KMS-11 (cell line): ENCODE measurements around the gene PROB1.

Source experiments
- H2AFZ ChIP-seq: fragments of 200-600 bp; sonication (generic); 2 replicates; pipeline ENCODE4 v1.6.1; 2016; ENCODE audit warnings: antibody characterized with exemption, mixed run types, low read depth
- H3K27ac ChIP-seq: fragments of 200-600 bp; sonication (generic); 2 replicates; pipeline ENCODE4 v1.6.1; 2016; ENCODE audit warnings: mild to moderate bottlenecking, mixed run types
- H3K27me3 ChIP-seq: fragments of 200-600 bp; sonication (generic); 2 replicates; pipeline ENCODE4 v1.6.1; 2017; ENCODE audit warnings: mild to moderate bottlenecking, low read depth, mixed run types, moderate library complexity; ENCODE audit not compliant: insufficient read depth
- H3K36me3 ChIP-seq: fragments of 200-600 bp; sonication (generic); 2 replicates; pipeline ENCODE4 v1.6.1; 2017; ENCODE audit warnings: mild to moderate bottlenecking, mixed run types; ENCODE audit not compliant: insufficient read depth
- H3K4me1 ChIP-seq: fragments of 200-600 bp; sonication (generic); 2 replicates; pipeline ENCODE4 v1.6.1; 2016; ENCODE audit warnings: mild to moderate bottlenecking, low read depth, mixed run types; ENCODE audit not compliant: poor library complexity, severe bottlenecking
- H3K4me2 ChIP-seq: fragments of 200-600 bp; sonication (generic); 2 replicates; pipeline ENCODE4 v1.7.0; 2016; ENCODE audit warnings: mild to moderate bottlenecking, mixed run types
- H3K4me3 ChIP-seq: fragments of 200-600 bp; sonication (generic); IDR thresholded peaks from 2 replicates; pipeline ENCODE4 v1.6.1; 2017; ENCODE audit warnings: low read depth, low read length, mixed read lengths; ENCODE audit not compliant: insufficient read depth
- H3K79me2 ChIP-seq: fragments of 200-600 bp; sonication (generic); 2 replicates; pipeline ENCODE4 v1.6.1; 2016; ENCODE audit warnings: low read depth, mixed run types; ENCODE audit not compliant: insufficient read depth
- H3K9ac ChIP-seq: fragments of 200-600 bp; sonication (generic); 2 replicates; pipeline ENCODE4 v1.6.1; 2016; ENCODE audit warnings: mild to moderate bottlenecking, mixed run types
- H4K20me1 ChIP-seq: fragments of 200-600 bp; sonication (generic); 2 replicates; pipeline ENCODE4 v1.6.1; 2016; ENCODE audit warnings: mild to moderate bottlenecking, mixed run types; ENCODE audit not compliant: insufficient read depth
- CTCF ChIP-seq: fragments of 200-600 bp; sonication (generic); conservative IDR thresholded peaks from 2 replicates; pipeline ENCODE4 v1.6.1; 2017; ENCODE audit warnings: low read depth, mild to moderate bottlenecking, antibody characterized with exemption, low read length, moderate library complexity, mixed read lengths

Gene PROB1

GRCh38 chr5:139415221-139415861 lies 20.4 kb upstream of the PROB1 start:
- no peaks in the 10 kb centered on the region for H4K20me1 ChIP-seq
- H3K4me1 ChIP-seq = peaks cover 85% of the 10 kb centered on the region
- peak overlapping the region; percentile 94 for H3K27ac ChIP-seq
- no peaks in the 10 kb centered on the region for H3K36me3 ChIP-seq
- H3K4me2 ChIP-seq = peak overlapping the region; percentile 94
- H3K9ac ChIP-seq = peak overlapping the region; percentile 65; the same call in 1 of the 2 replicates
- H3K4me3 ChIP-seq = no peak overlapping the region
- no peak for TF ChIP-seq CTCF
- H3K27me3 ChIP-seq = no peaks in the 10 kb centered on the region
- no peaks in the 10 kb centered on the region for H3K79me2 ChIP-seq
- H2AFZ ChIP-seq = peak overlapping the region; percentile 46

- Histone ChIP-seq H3K36me3 (no peaks in the 10 kb centered on the region), H3K9ac (peak overlapping the region; percentile 65), H2AFZ (peak overlapping the region; percentile 46)
Measured at GRCh38 chr5:139414581-139415130, 19.8 kb upstream of the PROB1 start.

GRCh38 chr5:139413963-139414362 lies 19.1 kb upstream of the PROB1 start:
- no peaks in the 10 kb centered on the region for H3K27me3 ChIP-seq
- TF ChIP-seq CTCF = no peak
- H3K36me3 ChIP-seq = no peaks in the 10 kb centered on the region
- peak overlapping the region; percentile 46 for H2AFZ ChIP-seq
- H3K27ac ChIP-seq = peak overlapping the region; percentile 94
- peaks cover 71% of the 10 kb centered on the region for H3K4me1 ChIP-seq
- peak overlapping the region; percentile 65 for H3K9ac ChIP-seq
- peak overlapping the region; percentile 94 for H3K4me2 ChIP-seq
- H4K20me1 ChIP-seq = no peaks in the 10 kb centered on the region
- no peak overlapping the region for H3K4me3 ChIP-seq
- no peaks in the 10 kb centered on the region for H3K79me2 ChIP-seq

More at GRCh38 chr5:139414581-139415130, 19.8 kb upstream of the PROB1 start:
- Histone ChIP-seq H3K4me1 (peaks cover 78% of the 10 kb centered on the region), H3K27me3 (no peaks in the 10 kb centered on the region), H4K20me1 (no peaks in the 10 kb centered on the region), H3K4me3 (no peak overlapping the region), H3K4me2 (peak overlapping the region; percentile 94), H3K27ac (peak overlapping the region; percentile 94), H3K79me2 (no peaks in the 10 kb centered on the region)
- TF ChIP-seq CTCF = no peak

- Histone ChIP-seq H3K4me1 (peaks cover 63% of the 10 kb centered on the region), H3K27ac (peak overlapping the region; percentile 94), H3K36me3 (no peaks in the 10 kb centered on the region), H4K20me1 (no peaks in the 10 kb centered on the region), H3K4me3 (no peak overlapping the region), H2AFZ (no peak overlapping the region), H3K4me2 (peak overlapping the region; percentile 94), H3K79me2 (no peaks in the 10 kb centered on the region), H3K27me3 (no peaks in the 10 kb centered on the region), H3K9ac (peak overlapping the region; percentile 65; the same call in 1 of the 2 replicates)
- no peak for TF ChIP-seq CTCF
Measured at GRCh38 chr5:139413153-139413552, 18.2 kb upstream of the PROB1 start.
